ENCODE results near the gene JADE1.

JADE1 gene

DNA sequence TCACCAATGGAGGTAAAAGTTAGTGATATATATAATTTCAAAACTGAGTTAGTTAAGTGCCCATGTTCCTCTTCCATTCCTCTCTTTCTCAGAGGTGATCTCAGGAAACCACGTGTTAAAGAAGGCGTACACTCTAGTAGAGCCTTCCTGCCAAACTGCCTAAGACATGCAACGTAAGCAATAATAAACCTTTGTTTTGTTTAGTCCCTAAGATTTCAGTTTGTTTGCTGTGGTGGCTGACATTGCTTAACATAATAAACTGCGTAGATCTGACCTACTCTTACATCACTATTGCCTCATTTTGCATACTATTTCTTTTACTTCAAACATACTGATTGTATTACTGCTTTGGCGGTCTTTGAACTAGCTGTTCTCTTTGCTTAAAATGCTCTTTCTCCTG lies 99.2 kb downstream of the JADE1 start:
- no peak for ATAC-seq
- TF ChIP-seq ZNF565 (CRISPR knock-in tag; conservative IDR thresholded peaks at IDR 0.05; ENCODE audit: low read depth): no peak
- TF ChIP-seq ZNF70 (CRISPR knock-in tag; IDR thresholded peaks at IDR 0.05): no peak
- TF ChIP-seq GLIS3 (CRISPR knock-in tag; IDR thresholded peaks at IDR 0.05): no peak
- TF ChIP-seq, protein P1, sequence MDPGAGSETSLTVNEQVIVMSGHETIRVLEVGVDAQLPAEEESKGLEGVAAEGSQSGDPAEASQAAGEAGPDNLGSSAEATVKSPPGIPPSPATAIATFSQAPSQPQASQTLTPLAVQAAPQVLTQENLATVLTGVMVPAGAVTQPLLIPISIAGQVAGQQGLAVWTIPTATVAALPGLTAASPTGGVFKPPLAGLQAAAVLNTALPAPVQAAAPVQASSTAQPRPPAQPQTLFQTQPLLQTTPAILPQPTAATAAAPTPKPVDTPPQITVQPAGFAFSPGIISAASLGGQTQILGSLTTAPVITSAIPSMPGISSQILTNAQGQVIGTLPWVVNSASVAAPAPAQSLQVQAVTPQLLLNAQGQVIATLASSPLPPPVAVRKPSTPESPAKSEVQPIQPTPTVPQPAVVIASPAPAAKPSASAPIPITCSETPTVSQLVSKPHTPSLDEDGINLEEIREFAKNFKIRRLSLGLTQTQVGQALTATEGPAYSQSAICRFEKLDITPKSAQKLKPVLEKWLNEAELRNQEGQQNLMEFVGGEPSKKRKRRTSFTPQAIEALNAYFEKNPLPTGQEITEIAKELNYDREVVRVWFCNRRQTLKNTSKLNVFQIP (CRISPR knock-in tag; IDR thresholded peaks at IDR 0.05; ENCODE audit: borderline replicate concordance, low read depth): no peak
- no peak for TF ChIP-seq ARNTL (CRISPR knock-in tag; IDR thresholded peaks at IDR 0.05; ENCODE audit: borderline replicate concordance, low read depth)
- TF ChIP-seq TCF4 (CRISPR knock-in tag; IDR thresholded peaks at IDR 0.05; ENCODE audit: borderline replicate concordance): no peak
- no peak for TF ChIP-seq SNAI2 (CRISPR knock-in tag; IDR thresholded peaks at IDR 0.05)
- no peak for TF ChIP-seq BACH2 (CRISPR knock-in tag; IDR thresholded peaks at IDR 0.05; ENCODE audit: borderline replicate concordance)
- no peak for TF ChIP-seq ESRRG (CRISPR knock-in tag; IDR thresholded peaks at IDR 0.05)
- TF ChIP-seq ZFP30 (CRISPR knock-in tag; IDR thresholded peaks at IDR 0.05): no peak
- TF ChIP-seq ZNF8 (CRISPR knock-in tag; IDR thresholded peaks at IDR 0.05): no peak
- no peak for TF ChIP-seq RARB (CRISPR knock-in tag; IDR thresholded peaks at IDR 0.05)
- no peak for TF ChIP-seq ZFP3 (CRISPR knock-in tag; IDR thresholded peaks at IDR 0.05)
- TF ChIP-seq, protein P2, sequence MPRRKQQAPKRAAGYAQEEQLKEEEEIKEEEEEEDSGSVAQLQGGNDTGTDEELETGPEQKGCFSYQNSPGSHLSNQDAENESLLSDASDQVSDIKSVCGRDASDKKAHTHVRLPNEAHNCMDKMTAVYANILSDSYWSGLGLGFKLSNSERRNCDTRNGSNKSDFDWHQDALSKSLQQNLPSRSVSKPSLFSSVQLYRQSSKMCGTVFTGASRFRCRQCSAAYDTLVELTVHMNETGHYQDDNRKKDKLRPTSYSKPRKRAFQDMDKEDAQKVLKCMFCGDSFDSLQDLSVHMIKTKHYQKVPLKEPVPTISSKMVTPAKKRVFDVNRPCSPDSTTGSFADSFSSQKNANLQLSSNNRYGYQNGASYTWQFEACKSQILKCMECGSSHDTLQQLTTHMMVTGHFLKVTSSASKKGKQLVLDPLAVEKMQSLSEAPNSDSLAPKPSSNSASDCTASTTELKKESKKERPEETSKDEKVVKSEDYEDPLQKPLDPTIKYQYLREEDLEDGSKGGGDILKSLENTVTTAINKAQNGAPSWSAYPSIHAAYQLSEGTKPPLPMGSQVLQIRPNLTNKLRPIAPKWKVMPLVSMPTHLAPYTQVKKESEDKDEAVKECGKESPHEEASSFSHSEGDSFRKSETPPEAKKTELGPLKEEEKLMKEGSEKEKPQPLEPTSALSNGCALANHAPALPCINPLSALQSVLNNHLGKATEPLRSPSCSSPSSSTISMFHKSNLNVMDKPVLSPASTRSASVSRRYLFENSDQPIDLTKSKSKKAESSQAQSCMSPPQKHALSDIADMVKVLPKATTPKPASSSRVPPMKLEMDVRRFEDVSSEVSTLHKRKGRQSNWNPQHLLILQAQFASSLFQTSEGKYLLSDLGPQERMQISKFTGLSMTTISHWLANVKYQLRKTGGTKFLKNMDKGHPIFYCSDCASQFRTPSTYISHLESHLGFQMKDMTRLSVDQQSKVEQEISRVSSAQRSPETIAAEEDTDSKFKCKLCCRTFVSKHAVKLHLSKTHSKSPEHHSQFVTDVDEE (CRISPR knock-in tag; IDR thresholded peaks at IDR 0.05): no peak
- TF ChIP-seq, protein P3, sequence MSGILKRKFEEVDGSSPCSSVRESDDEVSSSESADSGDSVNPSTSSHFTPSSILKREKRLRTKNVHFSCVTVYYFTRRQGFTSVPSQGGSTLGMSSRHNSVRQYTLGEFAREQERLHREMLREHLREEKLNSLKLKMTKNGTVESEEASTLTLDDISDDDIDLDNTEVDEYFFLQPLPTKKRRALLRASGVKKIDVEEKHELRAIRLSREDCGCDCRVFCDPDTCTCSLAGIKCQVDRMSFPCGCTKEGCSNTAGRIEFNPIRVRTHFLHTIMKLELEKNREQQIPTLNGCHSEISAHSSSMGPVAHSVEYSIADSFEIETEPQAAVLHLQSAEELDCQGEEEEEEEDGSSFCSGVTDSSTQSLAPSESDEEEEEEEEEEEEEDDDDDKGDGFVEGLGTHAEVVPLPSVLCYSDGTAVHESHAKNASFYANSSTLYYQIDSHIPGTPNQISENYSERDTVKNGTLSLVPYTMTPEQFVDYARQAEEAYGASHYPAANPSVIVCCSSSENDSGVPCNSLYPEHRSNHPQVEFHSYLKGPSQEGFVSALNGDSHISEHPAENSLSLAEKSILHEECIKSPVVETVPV (CRISPR knock-in tag; IDR thresholded peaks at IDR 0.05): no peak
- no peak for TF ChIP-seq PPARA (CRISPR knock-in tag; IDR thresholded peaks at IDR 0.05; ENCODE audit: borderline replicate concordance)
- TF ChIP-seq ISL1 (CRISPR knock-in tag; IDR thresholded peaks at IDR 0.05): no peak
- TF ChIP-seq OSR1 (CRISPR knock-in tag; IDR thresholded peaks at IDR 0.05): no peak

DNA sequence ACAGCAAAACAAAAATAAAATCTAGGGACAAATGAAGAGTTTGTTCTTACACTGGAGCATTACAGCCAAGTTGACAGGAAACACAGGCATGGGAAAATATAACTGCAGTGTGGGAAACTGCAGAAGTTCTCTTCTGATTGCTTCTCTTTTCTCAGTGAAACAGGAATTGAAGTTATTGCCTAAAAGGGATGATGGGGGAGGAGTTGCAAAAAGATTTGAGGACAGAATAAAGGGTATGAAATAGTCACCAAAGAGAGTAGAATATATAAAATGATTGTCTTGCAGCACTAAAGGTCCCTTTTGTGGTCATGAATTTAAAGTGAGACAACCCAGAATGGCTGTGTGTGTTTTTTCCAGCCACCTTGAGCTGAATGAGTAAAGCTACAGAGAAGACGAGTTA lies 103.7 kb downstream of the JADE1 start:
- no peak for ATAC-seq
- TF ChIP-seq BACH2 (CRISPR knock-in tag; IDR thresholded peaks at IDR 0.05; ENCODE audit: borderline replicate concordance) (no peak), ISL1 (CRISPR knock-in tag; IDR thresholded peaks at IDR 0.05) (no peak), ESRRG (CRISPR knock-in tag; IDR thresholded peaks at IDR 0.05) (no peak), ZFP30 (CRISPR knock-in tag; IDR thresholded peaks at IDR 0.05) (no peak), SNAI2 (CRISPR knock-in tag; IDR thresholded peaks at IDR 0.05) (no peak), CSDC2 (CRISPR knock-in tag; IDR thresholded peaks at IDR 0.05) (no peak), GLIS3 (CRISPR knock-in tag; IDR thresholded peaks at IDR 0.05) (no peak), PPARA (CRISPR knock-in tag; IDR thresholded peaks at IDR 0.05; ENCODE audit: borderline replicate concordance) (no peak), OSR1 (CRISPR knock-in tag; IDR thresholded peaks at IDR 0.05) (no peak), ZNF8 (CRISPR knock-in tag; IDR thresholded peaks at IDR 0.05) (no peak), ARNTL (CRISPR knock-in tag; IDR thresholded peaks at IDR 0.05; ENCODE audit: borderline replicate concordance, low read depth) (no peak), TCF4 (CRISPR knock-in tag; IDR thresholded peaks at IDR 0.05; ENCODE audit: borderline replicate concordance) (no peak), ZC3H10 (CRISPR knock-in tag; IDR thresholded peaks at IDR 0.05) (no peak), TOX (CRISPR knock-in tag; IDR thresholded peaks at IDR 0.05; ENCODE audit: borderline replicate concordance) (no peak)
- TF ChIP-seq, protein P3 (CRISPR knock-in tag; IDR thresholded peaks at IDR 0.05): no peak
- TF ChIP-seq, protein P2 (CRISPR knock-in tag; IDR thresholded peaks at IDR 0.05): no peak
- TF ChIP-seq, protein P4, sequence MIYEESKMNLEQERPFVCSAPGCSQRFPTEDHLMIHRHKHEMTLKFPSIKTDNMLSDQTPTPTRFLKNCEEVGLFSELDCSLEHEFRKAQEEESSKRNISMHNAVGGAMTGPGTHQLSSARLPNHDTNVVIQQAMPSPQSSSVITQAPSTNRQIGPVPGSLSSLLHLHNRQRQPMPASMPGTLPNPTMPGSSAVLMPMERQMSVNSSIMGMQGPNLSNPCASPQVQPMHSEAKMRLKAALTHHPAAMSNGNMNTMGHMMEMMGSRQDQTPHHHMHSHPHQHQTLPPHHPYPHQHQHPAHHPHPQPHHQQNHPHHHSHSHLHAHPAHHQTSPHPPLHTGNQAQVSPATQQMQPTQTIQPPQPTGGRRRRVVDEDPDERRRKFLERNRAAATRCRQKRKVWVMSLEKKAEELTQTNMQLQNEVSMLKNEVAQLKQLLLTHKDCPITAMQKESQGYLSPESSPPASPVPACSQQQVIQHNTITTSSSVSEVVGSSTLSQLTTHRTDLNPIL (CRISPR knock-in tag; IDR thresholded peaks at IDR 0.05; ENCODE audit: low read depth): no peak
